HCT116 (cell line): ENCODE data around the gene POU3F1. TPM values are rescaled to one million over a fixed set of nuclear protein-coding genes. Genes with fewer than 3 reads are reported as not detected.

ENCODE experiments used
- ATAC-seq: fragments of 200-7000 bp; cut with Tn5 transposase; 2 replicates; pipeline ENCODE4 v1.9.1; 2020; ENCODE audit warnings: mild to moderate bottlenecking, moderate library complexity
- BruUV-seq: library from RNA; stranded (reverse); fragments of 400-500 nt; replicated peaks from 2 replicates; lab custom pipeline; 2021; lab: Mats Ljungman, UMichigan
- CTCF ChIA-PET: fragments of 300-600 bp; sonication (Branson Sonifier 250); formaldehyde crosslinking; loops from one replicate; lab custom pipeline; 2021; ENCODE audit warnings: antibody characterized with exemption; lab: Charles Lee
- POLR2A ChIA-PET: fragments of 300-600, 350-600 bp; sonication (Branson Sonifier 250); formaldehyde crosslinking; loops from one replicate; lab custom pipeline; 2021; ENCODE audit warnings: antibody characterized with exemption; lab: Charles Lee
- RAD21 ChIA-PET, 2 experiments: fragments of 300-600 bp; sonication (Branson Sonifier 250); formaldehyde crosslinking; loops; one replicate each; lab custom pipeline; 2023; ENCODE audit warnings: low total read pairs in 2 of 2; ENCODE audit not compliant: uncharacterized antibody in 2 of 2, unreplicated experiment in 2 of 2, low non-redundant PET in 1 of 2; lab: Charles Lee
- DNase-seq: peaks from one replicate; pipeline ENCODE4 v3.0.0-alpha.2; 2010; ENCODE audit warnings: low read depth, low spot score
- H2AFZ ChIP-seq: fragments of 200-600 bp; shearing (Covaris generic), sonication (generic); 2 replicates; pipeline ENCODE4 v1.6.1; 2017; ENCODE audit warnings: low read depth, mixed run types, mixed read lengths, antibody characterized with exemption, low read length; ENCODE audit not compliant: poor library complexity, severe bottlenecking
- H3K27ac ChIP-seq: 2 replicates; pipeline ENCODE4 v1.5.1; 2012; ENCODE audit warnings: low read depth, low read length
- H3K27me3 ChIP-seq: fragments of 200-600 bp; sonication (generic); 2 replicates; pipeline ENCODE4 v1.6.1; 2016; ENCODE audit warnings: mixed run types, low read length, mixed read lengths; ENCODE audit not compliant: insufficient read depth
- H3K36me3 ChIP-seq, 2 experiments: fragments of 200-500 bp in 1 of 2; fragments of 200-600 bp in 1 of 2; sonication (Bioruptor generic) in 1 of 2; sonication (generic) in 1 of 2; 2 replicates each; pipeline versions ENCODE4 v1.5.1 to v1.6.1; 2014 to 2016; ENCODE audit warnings: low read length in 2 of 2, inconsistent platforms in 1 of 2, mixed read lengths in 1 of 2, mixed run types in 1 of 2; ENCODE audit not compliant: insufficient read depth in 2 of 2, control insufficient read depth in 1 of 2
- H3K4me1 ChIP-seq, 2 experiments: fragments of 200-600 bp in 1 of 2; sonication (generic) in 1 of 2; 2 replicates each; pipeline versions ENCODE4 v1.5.1 to v1.6.1; 2012 to 2017; ENCODE audit warnings: low read length in 2 of 2, inconsistent platforms in 1 of 2, mild to moderate bottlenecking in 1 of 2, mixed read lengths in 1 of 2, mixed run types in 1 of 2, moderate library complexity in 1 of 2; ENCODE audit not compliant: insufficient read depth in 2 of 2, control insufficient read depth in 1 of 2
- H3K4me2 ChIP-seq: fragments of 200-600 bp; sonication (generic); 2 replicates; pipeline ENCODE4 v1.6.1; 2017; ENCODE audit warnings: mixed run types, low read length, mixed read lengths
- H3K4me3 ChIP-seq, 2 experiments: fragments of 200-600 bp in 1 of 2; sonication (generic) in 1 of 2; replicated peaks in 1 of 2; 2 replicates each; pipeline ENCODE4 v1.5.1; 2011 to 2016; ENCODE audit warnings: low read length in 2 of 2, control low read depth in 1 of 2, low read depth in 1 of 2, mild to moderate bottlenecking in 1 of 2, mixed read lengths in 1 of 2, mixed run types in 1 of 2
- H3K79me2 ChIP-seq: fragments of 200-600 bp; sonication (generic); 2 replicates; pipeline ENCODE4 v1.6.1; 2017; ENCODE audit warnings: mild to moderate bottlenecking, mixed run types, low read length, moderate library complexity, mixed read lengths; ENCODE audit not compliant: insufficient read depth
- H3K9ac ChIP-seq: fragments of 200-600 bp; sonication (generic); 2 replicates; pipeline ENCODE4 v1.6.1; 2016; ENCODE audit warnings: low read length, mixed read lengths
- H3K9me2 ChIP-seq: fragments of 200-600 bp; sonication (generic), shearing (Covaris generic); 2 replicates; pipeline ENCODE4 v1.6.1; 2017; ENCODE audit warnings: mixed run types, mild to moderate bottlenecking, moderate library complexity; ENCODE audit not compliant: insufficient read depth
- H3K9me3 ChIP-seq, 2 experiments: fragments of 200-500 bp in 1 of 2; fragments of 200-600 bp in 1 of 2; sonication (Bioruptor generic) in 1 of 2; sonication (generic) in 1 of 2; 2 replicates each; pipeline ENCODE4 v1.6.1; 2014 to 2017; ENCODE audit warnings: low read length in 2 of 2, mixed read lengths in 2 of 2, inconsistent platforms in 1 of 2, low read depth in 1 of 2, mild to moderate bottlenecking in 1 of 2, mixed run types in 1 of 2, moderate library complexity in 1 of 2; ENCODE audit not compliant: control insufficient read depth in 1 of 2, insufficient read depth in 1 of 2
- H4K20me1 ChIP-seq: fragments of 200-600 bp; sonication (generic), shearing (Covaris generic); 2 replicates; pipeline ENCODE4 v1.6.1; 2017; ENCODE audit warnings: mixed run types, mild to moderate bottlenecking, moderate library complexity; ENCODE audit not compliant: insufficient read depth
- CBX3 ChIP-seq: IDR thresholded peaks from 2 replicates; pipeline ENCODE4 v1.6.1; 2012; ENCODE audit warnings: low read depth
- EGR1 ChIP-seq: IDR thresholded peaks from 2 replicates; pipeline ENCODE4 v1.6.1; 2012; ENCODE audit warnings: low read depth
- JUND ChIP-seq: IDR thresholded peaks from 2 replicates; pipeline ENCODE4 v1.6.1; 2012
- POLR2AphosphoS5 ChIP-seq: IDR thresholded peaks from 2 replicates; pipeline ENCODE4 v1.6.1; 2011; ENCODE audit warnings: mild to moderate bottlenecking, low read depth, low read length, moderate library complexity
- SIN3A ChIP-seq: IDR thresholded peaks from 2 replicates; pipeline ENCODE4 v1.6.1; 2012; ENCODE audit warnings: low read depth
- SP1 ChIP-seq: IDR thresholded peaks from 2 replicates; pipeline ENCODE4 v1.6.1; 2012; ENCODE audit warnings: low read depth
- YY1 ChIP-seq: IDR thresholded peaks from 2 replicates; pipeline ENCODE4 v1.6.1; 2011; ENCODE audit warnings: low read length, low read depth, moderate library complexity, mild to moderate bottlenecking; ENCODE audit not compliant: insufficient replicate concordance; ENCODE audit errors: extremely low read depth
- ZFX ChIP-seq: fragments of 450-650 bp; IDR thresholded peaks from 2 replicates; pipeline ENCODE4 v1.6.1; 2017
- ZNF274 ChIP-seq: fragments of 200-500 bp; sonication (Bioruptor generic); IDR thresholded peaks from 2 replicates; pipeline ENCODE4 v1.6.1; 2014; ENCODE audit warnings: mild to moderate bottlenecking, low read depth, low read length, inconsistent platforms
- intact Hi-C: fragments of 100-400 bp; cut with micrococcal nuclease; formaldehyde crosslinking; loops from 2 replicates; pipeline ENCODE4 v1.10.0; 2022
- total RNA-seq: library from RNA; stranded (reverse); gene quantifications from one replicate; pipeline ENCODE4 v1.2.1, GENCODE V29; 2021; ENCODE audit not compliant: unreplicated experiment
- TF ChIP-seq, protein P1 (sequence below): IDR thresholded peaks from 2 replicates; pipeline ENCODE4 v1.6.1; 2011; ENCODE audit warnings: mild to moderate bottlenecking, low read length, moderate library complexity; ENCODE audit not compliant: insufficient replicate concordance; ENCODE audit errors: extremely low read depth
- TF ChIP-seq, protein P2 (sequence below): IDR thresholded peaks from 2 replicates; pipeline ENCODE4 v1.6.1; 2012
- TF ChIP-seq, protein P3 (sequence below): IDR thresholded peaks from 2 replicates; pipeline ENCODE4 v1.6.1; 2012; ENCODE audit warnings: low read depth

Gene POU3F1
- total RNA-seq, 1 experiment from 2014 or later, result not detected

DNA sequence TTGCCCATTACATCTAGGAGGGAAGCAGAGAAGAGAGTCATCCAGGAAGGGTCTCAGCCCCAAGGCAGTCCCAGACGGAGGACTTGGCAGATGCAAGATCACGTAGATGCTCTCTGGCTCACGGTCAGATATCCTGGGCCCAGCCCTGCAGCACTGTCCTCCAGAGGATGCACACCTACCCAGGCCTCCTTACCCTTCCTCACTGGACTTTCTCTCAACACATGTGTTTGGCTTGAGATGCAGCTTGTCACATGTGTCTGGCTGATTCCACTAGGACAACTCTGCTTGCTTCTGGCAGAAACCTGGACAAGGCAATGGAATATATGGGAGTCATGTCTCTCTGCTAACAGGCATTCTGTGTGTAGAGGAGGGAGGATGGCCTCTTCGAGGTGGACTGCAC is 32.4 kb upstream of the POU3F1 start:
- no peak for TF ChIP-seq EGR1
- TF ChIP-seq YY1, result no peak
- TF ChIP-seq, protein P1, sequence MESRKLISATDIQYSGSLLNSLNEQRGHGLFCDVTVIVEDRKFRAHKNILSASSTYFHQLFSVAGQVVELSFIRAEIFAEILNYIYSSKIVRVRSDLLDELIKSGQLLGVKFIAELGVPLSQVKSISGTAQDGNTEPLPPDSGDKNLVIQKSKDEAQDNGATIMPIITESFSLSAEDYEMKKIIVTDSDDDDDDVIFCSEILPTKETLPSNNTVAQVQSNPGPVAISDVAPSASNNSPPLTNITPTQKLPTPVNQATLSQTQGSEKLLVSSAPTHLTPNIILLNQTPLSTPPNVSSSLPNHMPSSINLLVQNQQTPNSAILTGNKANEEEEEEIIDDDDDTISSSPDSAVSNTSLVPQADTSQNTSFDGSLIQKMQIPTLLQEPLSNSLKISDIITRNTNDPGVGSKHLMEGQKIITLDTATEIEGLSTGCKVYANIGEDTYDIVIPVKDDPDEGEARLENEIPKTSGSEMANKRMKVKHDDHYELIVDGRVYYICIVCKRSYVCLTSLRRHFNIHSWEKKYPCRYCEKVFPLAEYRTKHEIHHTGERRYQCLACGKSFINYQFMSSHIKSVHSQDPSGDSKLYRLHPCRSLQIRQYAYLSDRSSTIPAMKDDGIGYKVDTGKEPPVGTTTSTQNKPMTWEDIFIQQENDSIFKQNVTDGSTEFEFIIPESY, result no peak
- TF ChIP-seq, protein P2, sequence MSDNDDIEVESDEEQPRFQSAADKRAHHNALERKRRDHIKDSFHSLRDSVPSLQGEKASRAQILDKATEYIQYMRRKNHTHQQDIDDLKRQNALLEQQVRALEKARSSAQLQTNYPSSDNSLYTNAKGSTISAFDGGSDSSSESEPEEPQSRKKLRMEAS, result no peak
- TF ChIP-seq ZFX, result no peak
- no peak for TF ChIP-seq SIN3A
- TF ChIP-seq JUND, result no peak
- Histone ChIP-seq H3K9ac (no peak overlapping the region), H3K4me1 (no peaks in the 10 kb centered on the region), H3K9me3 (no peaks in the 10 kb centered on the region), H3K4me3 (no peak overlapping the region), H3K27me3 (no peaks in the 10 kb centered on the region), H3K27ac (no peak overlapping the region), H3K79me2 (no peaks in the 10 kb centered on the region), H3K9me2 (no peaks in the 10 kb centered on the region), H2AFZ (no peak overlapping the region), H3K4me2 (no peak overlapping the region), H3K36me3 (no peaks in the 10 kb centered on the region), H4K20me1 (no peaks in the 10 kb centered on the region)
- DNase-seq (no peak), ATAC-seq (no peak)
- POLR2A ChIA-PET, result no interaction called here
- intact Hi-C loops, result no loop called here
- no TSS peak for BruUV-seq
- CTCF ChIA-PET, result no interaction called here
- RAD21 ChIA-PET, result no interaction called here

DNA sequence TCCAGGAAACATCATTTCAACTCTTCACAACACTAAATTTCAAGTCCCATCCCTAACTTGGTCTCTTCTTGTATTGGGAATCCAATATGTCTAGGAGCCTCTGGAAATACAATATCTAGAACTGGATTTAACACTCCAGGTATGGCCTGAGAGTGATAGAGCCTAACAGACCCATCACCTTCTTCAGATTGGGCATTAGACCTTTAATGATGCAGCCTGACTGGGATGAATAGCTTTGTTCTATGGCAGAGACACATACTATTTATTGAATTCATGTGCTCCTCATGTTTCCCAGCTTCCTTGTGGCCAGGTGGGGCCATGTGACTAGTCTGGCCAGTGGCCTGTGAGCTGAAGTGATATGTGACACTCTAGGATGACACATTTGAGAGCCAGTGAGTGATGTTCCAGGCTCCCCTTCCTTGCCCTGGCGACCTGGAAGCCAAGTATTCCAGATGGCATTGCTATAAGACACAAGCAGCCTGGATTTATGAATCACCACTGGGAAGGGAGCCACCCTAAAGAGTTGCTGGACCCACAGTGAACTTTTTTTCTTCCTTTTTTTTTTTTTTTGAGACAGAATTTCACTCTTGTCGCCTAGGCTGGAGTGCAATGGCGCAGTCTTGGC is 31.0 kb upstream of the POU3F1 start:
- Histone ChIP-seq H3K9me2 (no peaks in the 10 kb centered on the region), H3K4me3 (no peak overlapping the region), H3K9ac (no peak overlapping the region), H3K36me3 (no peaks in the 10 kb centered on the region), H3K27me3 (no peaks in the 10 kb centered on the region), H3K79me2 (no peaks in the 10 kb centered on the region), H3K4me2 (no peak overlapping the region), H4K20me1 (no peaks in the 10 kb centered on the region), H3K9me3 (no peaks in the 10 kb centered on the region), H3K27ac (no peak overlapping the region), H3K4me1 (no peaks in the 10 kb centered on the region), H2AFZ (no peak overlapping the region)
- ATAC-seq, result no peak
- TF ChIP-seq, protein P3, sequence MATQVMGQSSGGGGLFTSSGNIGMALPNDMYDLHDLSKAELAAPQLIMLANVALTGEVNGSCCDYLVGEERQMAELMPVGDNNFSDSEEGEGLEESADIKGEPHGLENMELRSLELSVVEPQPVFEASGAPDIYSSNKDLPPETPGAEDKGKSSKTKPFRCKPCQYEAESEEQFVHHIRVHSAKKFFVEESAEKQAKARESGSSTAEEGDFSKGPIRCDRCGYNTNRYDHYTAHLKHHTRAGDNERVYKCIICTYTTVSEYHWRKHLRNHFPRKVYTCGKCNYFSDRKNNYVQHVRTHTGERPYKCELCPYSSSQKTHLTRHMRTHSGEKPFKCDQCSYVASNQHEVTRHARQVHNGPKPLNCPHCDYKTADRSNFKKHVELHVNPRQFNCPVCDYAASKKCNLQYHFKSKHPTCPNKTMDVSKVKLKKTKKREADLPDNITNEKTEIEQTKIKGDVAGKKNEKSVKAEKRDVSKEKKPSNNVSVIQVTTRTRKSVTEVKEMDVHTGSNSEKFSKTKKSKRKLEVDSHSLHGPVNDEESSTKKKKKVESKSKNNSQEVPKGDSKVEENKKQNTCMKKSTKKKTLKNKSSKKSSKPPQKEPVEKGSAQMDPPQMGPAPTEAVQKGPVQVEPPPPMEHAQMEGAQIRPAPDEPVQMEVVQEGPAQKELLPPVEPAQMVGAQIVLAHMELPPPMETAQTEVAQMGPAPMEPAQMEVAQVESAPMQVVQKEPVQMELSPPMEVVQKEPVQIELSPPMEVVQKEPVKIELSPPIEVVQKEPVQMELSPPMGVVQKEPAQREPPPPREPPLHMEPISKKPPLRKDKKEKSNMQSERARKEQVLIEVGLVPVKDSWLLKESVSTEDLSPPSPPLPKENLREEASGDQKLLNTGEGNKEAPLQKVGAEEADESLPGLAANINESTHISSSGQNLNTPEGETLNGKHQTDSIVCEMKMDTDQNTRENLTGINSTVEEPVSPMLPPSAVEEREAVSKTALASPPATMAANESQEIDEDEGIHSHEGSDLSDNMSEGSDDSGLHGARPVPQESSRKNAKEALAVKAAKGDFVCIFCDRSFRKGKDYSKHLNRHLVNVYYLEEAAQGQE, result no peak
- no peak for TF ChIP-seq SP1
- TF ChIP-seq, protein P1, result no peak
- no peak for TF ChIP-seq YY1
- no peak for TF ChIP-seq ZFX
- TF ChIP-seq ZNF274, result no peak
- no peak for TF ChIP-seq CBX3
- no peak for TF ChIP-seq POLR2AphosphoS5
- BruUV-seq, result no TSS peak
- intact Hi-C loops, result no loop called here
- RAD21 ChIA-PET, result no interaction called here
- POLR2A ChIA-PET, result no interaction called here
- CTCF ChIA-PET, result no interaction called here
- no peak for DNase-seq
